ENCODE data around the gene USH1C. TPM values are rescaled to one million over a fixed set of nuclear protein-coding genes. Genes with fewer than 3 reads are reported as not detected.

USH1C gene
- total RNA-seq, 1 donor: not detected

GRCh38 chr11:17581036-17581731 is 37.0 kb upstream of the USH1C start:
- H2AFZ ChIP-seq (ENCODE audit: low read length): no peak overlapping the region
- no peaks in the 10 kb centered on the region for H4K20me1 ChIP-seq (ENCODE audit: insufficient read depth, low read length)
- no peak for TF ChIP-seq CTCF (IDR thresholded peaks at IDR 0.05; ENCODE audit: extremely low read depth, low read depth, low read length)
- no peaks in the 10 kb centered on the region for H3K9me3 ChIP-seq (ENCODE audit: low read depth, low read length)
- H3K36me3 ChIP-seq (ENCODE audit: insufficient read depth, low read length): no peaks in the 10 kb centered on the region
- H3K27ac ChIP-seq (ENCODE audit: low read depth, low read length): no peak overlapping the region
- no peak overlapping the region for H3K4me3 ChIP-seq (ENCODE audit: insufficient read depth, low read length)
- no peaks in the 10 kb centered on the region for H3K4me1 ChIP-seq (ENCODE audit: insufficient read depth, low read length)
- H3K4me2 ChIP-seq (ENCODE audit: insufficient read depth, low read length): no peak overlapping the region
- DNase-seq (ENCODE audit: insufficient read length, low spot score, missing footprints): peak; percentile 14
- no peaks in the 10 kb centered on the region for H3K79me2 ChIP-seq (ENCODE audit: insufficient read depth, low read length)
- H3K27me3 ChIP-seq (ENCODE audit: insufficient read depth, low read length): peaks cover 3% of the 10 kb centered on the region

GRCh38 chr11:17580271-17580670 is 36.1 kb upstream of the USH1C start:
- peaks cover 3% of the 10 kb centered on the region for H3K27me3 ChIP-seq (ENCODE audit: insufficient read depth, low read length)
- no peak overlapping the region for H3K27ac ChIP-seq (ENCODE audit: low read depth, low read length)
- H3K9me3 ChIP-seq (ENCODE audit: low read depth, low read length): no peaks in the 10 kb centered on the region
- no peaks in the 10 kb centered on the region for H3K79me2 ChIP-seq (ENCODE audit: insufficient read depth, low read length)
- DNase-seq (ENCODE audit: insufficient read length, low spot score, missing footprints): peak; percentile 50
- no peak overlapping the region for H3K4me2 ChIP-seq (ENCODE audit: insufficient read depth, low read length)
- H3K36me3 ChIP-seq (ENCODE audit: insufficient read depth, low read length): no peaks in the 10 kb centered on the region
- H3K4me1 ChIP-seq (ENCODE audit: insufficient read depth, low read length): no peaks in the 10 kb centered on the region
- TF ChIP-seq CTCF (IDR thresholded peaks at IDR 0.05; ENCODE audit: extremely low read depth, low read depth, low read length): no peak
- H2AFZ ChIP-seq (ENCODE audit: low read length): no peak overlapping the region
- no peaks in the 10 kb centered on the region for H4K20me1 ChIP-seq (ENCODE audit: insufficient read depth, low read length)
- H3K4me3 ChIP-seq (ENCODE audit: insufficient read depth, low read length): no peak overlapping the region

- no peak for TF ChIP-seq CTCF (IDR thresholded peaks at IDR 0.05; ENCODE audit: extremely low read depth, low read depth, low read length)
- peak; percentile 4 for DNase-seq (ENCODE audit: insufficient read length, low spot score, missing footprints)
- no peak overlapping the region for H3K4me3 ChIP-seq (ENCODE audit: insufficient read depth, low read length)
- no peaks in the 10 kb centered on the region for H3K4me1 ChIP-seq (ENCODE audit: insufficient read depth, low read length)
- no peak overlapping the region for H2AFZ ChIP-seq (ENCODE audit: low read length)
- no peak overlapping the region for H3K27ac ChIP-seq (ENCODE audit: low read depth, low read length)
- H3K4me2 ChIP-seq (ENCODE audit: insufficient read depth, low read length): no peak overlapping the region
- no peaks in the 10 kb centered on the region for H3K79me2 ChIP-seq (ENCODE audit: insufficient read depth, low read length)
- no peaks in the 10 kb centered on the region for H4K20me1 ChIP-seq (ENCODE audit: insufficient read depth, low read length)
- no peaks in the 10 kb centered on the region for H3K9me3 ChIP-seq (ENCODE audit: low read depth, low read length)
- H3K27me3 ChIP-seq (ENCODE audit: insufficient read depth, low read length): peaks cover 3% of the 10 kb centered on the region
- no peaks in the 10 kb centered on the region for H3K36me3 ChIP-seq (ENCODE audit: insufficient read depth, low read length)
These were observed 35.2 kb upstream of the USH1C start for GRCh38 chr11:17579451-17579850.

GRCh38 chr11:17578958-17579357 is 34.7 kb upstream of the USH1C start:
- peaks cover 3% of the 10 kb centered on the region for H3K27me3 ChIP-seq (ENCODE audit: insufficient read depth, low read length)
- no peak overlapping the region for H3K4me2 ChIP-seq (ENCODE audit: insufficient read depth, low read length)
- no peaks in the 10 kb centered on the region for H3K4me1 ChIP-seq (ENCODE audit: insufficient read depth, low read length)
- H3K27ac ChIP-seq (ENCODE audit: low read depth, low read length): no peak overlapping the region
- H2AFZ ChIP-seq (ENCODE audit: low read length): no peak overlapping the region
- TF ChIP-seq CTCF (IDR thresholded peaks at IDR 0.05; ENCODE audit: extremely low read depth, low read depth, low read length): no peak
- no peaks in the 10 kb centered on the region for H3K36me3 ChIP-seq (ENCODE audit: insufficient read depth, low read length)
- H3K4me3 ChIP-seq (ENCODE audit: insufficient read depth, low read length): no peak overlapping the region
- DNase-seq (ENCODE audit: insufficient read length, low spot score, missing footprints): no peak
- no peaks in the 10 kb centered on the region for H3K9me3 ChIP-seq (ENCODE audit: low read depth, low read length)
- H3K79me2 ChIP-seq (ENCODE audit: insufficient read depth, low read length): no peaks in the 10 kb centered on the region
- H4K20me1 ChIP-seq (ENCODE audit: insufficient read depth, low read length): no peaks in the 10 kb centered on the region
